NCI-H1092 treated with DMSO at 0.1 percent for 48 hours (cell line): ENCODE results near the gene POLE2.
A peak's percentile ranks its signal among the peaks of the same experiment; 100 is the strongest.
"Not testable (repeated sequence)": the region's sequence is repeated elsewhere in the genome, so short reads cannot be mapped to it uniquely, and the experiment has no call there.

Experiments used
- DNase-seq: peaks from one replicate; lab custom pipeline; 2025; lab: John Stamatoyannopoulos, UW

POLE2 gene

GRCh38 chr14:49687942-49688700, at the start of gene POLE2:
POLE2 (minus strand) TSS chr14:49688214; CDS start chr14:49688203, 11 bp downstream.
- peak; percentile 87 for DNase-seq

- DNase-seq, result not testable (repeated sequence)
Measured at GRCh38 chr14:49735669-49736068, 47.7 kb upstream of the POLE2 start.

GRCh38 chr14:49733836-49734235, 45.8 kb upstream of the POLE2 start:
- DNase-seq, result no peak

- DNase-seq, result no peak
Measured at GRCh38 chr14:49732896-49733295, 44.9 kb upstream of the POLE2 start.

- no peak for DNase-seq
Measured at GRCh38 chr14:49727171-49727570, 39.2 kb upstream of the POLE2 start.

GRCh38 chr14:49721733-49722435, 33.9 kb upstream of the POLE2 start:
- not testable (repeated sequence) for DNase-seq

GRCh38 chr14:49720744-49721143, 32.7 kb upstream of the POLE2 start:
- DNase-seq, result no peak

GRCh38 chr14:49710993-49711392, 23.0 kb upstream of the POLE2 start:
- DNase-seq, result not testable (repeated sequence)

- DNase-seq, result not testable (repeated sequence)
Measured at GRCh38 chr14:49704471-49704870, 16.5 kb upstream of the POLE2 start.

GRCh38 chr14:49703965-49704364, 16.0 kb upstream of the POLE2 start:
- DNase-seq, result no peak

- no peak for DNase-seq
Measured at GRCh38 chr14:49702725-49703124, 14.7 kb upstream of the POLE2 start.

- not testable (repeated sequence) for DNase-seq
Measured at GRCh38 chr14:49693735-49694124, 5.7 kb upstream of the POLE2 start.

- peak; percentile 83 for DNase-seq
Measured at GRCh38 chr14:49692811-49693734, 5.1 kb upstream of the POLE2 start, which contains the start of gene KLHDC1. KLHDC1 (plus strand) TSS chr14:49693120; CDS start chr14:49693195, 75 bp downstream.

- DNase-seq, result no peak
Measured at GRCh38 chr14:49692193-49692757, 4.3 kb upstream of the POLE2 start.

GRCh38 chr14:49691031-49691430, 3.0 kb upstream of the POLE2 start:
- DNase-seq, result no peak

GRCh38 chr14:49688701-49689030, 652 bp upstream of the POLE2 start:
- no peak for DNase-seq

GRCh38 chr14:49686425-49686824, 1.6 kb downstream of the POLE2 start:
- DNase-seq, result no peak

GRCh38 chr14:49679271-49679670, 8.7 kb downstream of the POLE2 start:
- no peak for DNase-seq

- no peak for DNase-seq
Measured at GRCh38 chr14:49677643-49678042, 10.4 kb downstream of the POLE2 start.

GRCh38 chr14:49673586-49673985, 14.4 kb downstream of the POLE2 start:
- DNase-seq, result no peak

GRCh38 chr14:49670475-49670874, 17.5 kb downstream of the POLE2 start:
- no peak for DNase-seq
